Chondrocyte (in vitro differentiated cells): Measurements from ENCODE around the gene ARVCF. TPM values are rescaled to one million over a fixed set of nuclear protein-coding genes. Genes with fewer than 3 reads are reported as not detected.

Experiments
- DNase-seq: peaks from one replicate; pipeline ENCODE4 v3.0.0; 2021; ENCODE audit warnings: mixed read lengths, low spot score
- H3K27ac Mint-ChIP-seq: one replicate; pipeline ENCODE4 v1.8.0; 2021; ENCODE audit warnings: mild to moderate bottlenecking, moderate library complexity, mixed read lengths; ENCODE audit not compliant: unreplicated experiment
- H3K27me3 Mint-ChIP-seq: 2 replicates; pipeline ENCODE4 v1.8.0; 2021; ENCODE audit warnings: low read depth, mixed read lengths
- H3K36me3 Mint-ChIP-seq: 2 replicates; pipeline ENCODE4 v1.8.0; 2021; ENCODE audit warnings: low read depth, mixed read lengths
- H3K4me1 Mint-ChIP-seq: 2 replicates; pipeline ENCODE4 v1.8.0; 2021; ENCODE audit warnings: low read depth, mild to moderate bottlenecking, mixed read lengths
- H3K4me3 Mint-ChIP-seq: one replicate; pipeline ENCODE4 v1.8.0; 2021; ENCODE audit warnings: mild to moderate bottlenecking, moderate library complexity, mixed read lengths; ENCODE audit not compliant: unreplicated experiment
- H3K9me3 Mint-ChIP-seq: 2 replicates; pipeline ENCODE4 v1.8.0; 2021; ENCODE audit warnings: low read depth, mixed read lengths
- CTCF ChIP-seq: fragments of 200-600 bp; sonication (generic); IDR thresholded peaks from 2 replicates; pipeline ENCODE4 v1.5.0; 2021; ENCODE audit warnings: antibody characterized with exemption, mild to moderate bottlenecking, moderate library complexity
- total RNA-seq: library from RNA; stranded (reverse); gene quantifications from 3 replicates; pipeline ENCODE4 v1.2.1, GENCODE V29; 2021

ARVCF gene
- total RNA-seq, 1 donor from 2014 or later = 24.2 TPM

- no peaks in the 10 kb centered on the region for H3K4me1 Mint-ChIP-seq
- H3K9me3 Mint-ChIP-seq = peaks cover 9% of the 10 kb centered on the region
- H3K27ac Mint-ChIP-seq = no peak overlapping the region
- H3K27me3 Mint-ChIP-seq = no peaks in the 10 kb centered on the region
- TF ChIP-seq CTCF = no peak
- no peak for DNase-seq
- no peak overlapping the region for H3K4me3 Mint-ChIP-seq
- peaks cover 27% of the 10 kb centered on the region for H3K36me3 Mint-ChIP-seq
These were observed 36.0 kb upstream of the ARVCF start for GRCh38 chr22:20052309-20053259.

- no peaks in the 10 kb centered on the region for H3K4me1 Mint-ChIP-seq
- peaks cover 9% of the 10 kb centered on the region for H3K9me3 Mint-ChIP-seq
- peaks cover 27% of the 10 kb centered on the region for H3K36me3 Mint-ChIP-seq
- H3K27ac Mint-ChIP-seq = no peak overlapping the region
- no peak overlapping the region for H3K4me3 Mint-ChIP-seq
- DNase-seq = no peak
- H3K27me3 Mint-ChIP-seq = no peaks in the 10 kb centered on the region
- TF ChIP-seq CTCF = no peak
These were observed 35.3 kb upstream of the ARVCF start for GRCh38 chr22:20051927-20052308.

- no peak for TF ChIP-seq CTCF
- Mint-ChIP-seq H3K9me3 (peaks cover 9% of the 10 kb centered on the region), H3K4me3 (no peak overlapping the region), H3K27me3 (no peaks in the 10 kb centered on the region), H3K36me3 (peaks cover 28% of the 10 kb centered on the region), H3K4me1 (no peaks in the 10 kb centered on the region), H3K27ac (no peak overlapping the region)
- no peak for DNase-seq
These were observed 30.1 kb upstream of the ARVCF start for GRCh38 chr22:20046730-20047129.

GRCh38 chr22:20044495-20045151 lies 28.0 kb upstream of the ARVCF start:
- Mint-ChIP-seq H3K4me3 (no peak overlapping the region), H3K4me1 (no peaks in the 10 kb centered on the region), H3K27me3 (no peaks in the 10 kb centered on the region), H3K9me3 (peaks cover 9% of the 10 kb centered on the region), H3K27ac (no peak overlapping the region), H3K36me3 (peaks cover 28% of the 10 kb centered on the region)
- no peak for DNase-seq
- TF ChIP-seq CTCF = no peak

GRCh38 chr22:20043997-20044342 lies 27.3 kb upstream of the ARVCF start:
- H3K9me3 Mint-ChIP-seq = peaks cover 7% of the 10 kb centered on the region
- DNase-seq = no peak
- no peak for TF ChIP-seq CTCF
- peaks cover 25% of the 10 kb centered on the region for H3K36me3 Mint-ChIP-seq
- H3K4me3 Mint-ChIP-seq = no peak overlapping the region
- H3K27me3 Mint-ChIP-seq = no peaks in the 10 kb centered on the region
- H3K4me1 Mint-ChIP-seq = no peaks in the 10 kb centered on the region
- H3K27ac Mint-ChIP-seq = no peak overlapping the region
